CD14-positive monocyte (primary cell): ENCODE data around the gene FNDC3B. TPM values are rescaled to one million over a fixed set of nuclear protein-coding genes. Genes with fewer than 3 reads are reported as not detected.
A peak's percentile ranks its signal among the peaks of the same experiment; 100 is the strongest.

Experiments
- DNase-seq, 3 donors: peaks; one replicate each; pipeline ENCODE4 v3.0.0-alpha.2; 2011 to 2022
- H2AFZ ChIP-seq: 2 replicates; pipeline ENCODE4 v1.6.0; 2012; ENCODE audit warnings: mild to moderate bottlenecking, low read depth, low read length, inconsistent platforms; ENCODE audit not compliant: insufficient read depth, poor library complexity, severe bottlenecking
- H3K27ac ChIP-seq, 2 donors: 1 replicate in 1 of 2; 2 replicates in 1 of 2; pipeline ENCODE4 v1.5.1; 2012 to 2013; ENCODE audit warnings: low read length in 2 of 2, control low read depth in 1 of 2, inconsistent platforms in 1 of 2, low read depth in 1 of 2, mild to moderate bottlenecking in 1 of 2
- H3K27me3 ChIP-seq, 2 donors: one replicate each; pipeline versions ENCODE4 v1.6.0 to v1.6.1; 2011 to 2013; ENCODE audit warnings: low read length in 2 of 2; ENCODE audit not compliant: control insufficient read depth in 2 of 2, insufficient read depth in 2 of 2
- H3K36me3 ChIP-seq, 2 donors: replicated peaks in 1 of 2; 1 replicate in 1 of 2; 2 replicates in 1 of 2; pipeline versions ENCODE4 v1.5.1 to v1.6.1; 2012 to 2013; ENCODE audit warnings: low read length in 2 of 2, control low read depth in 1 of 2, inconsistent platforms in 1 of 2, mild to moderate bottlenecking in 1 of 2; ENCODE audit not compliant: insufficient read depth in 2 of 2, control insufficient read depth in 1 of 2
- H3K4me1 ChIP-seq, 2 donors: 1 replicate in 1 of 2; 2 replicates in 1 of 2; pipeline versions ENCODE4 v1.5.1 to v1.6.1; 2012 to 2013; ENCODE audit warnings: low read length in 2 of 2, control low read depth in 1 of 2, inconsistent platforms in 1 of 2, mild to moderate bottlenecking in 1 of 2, moderate library complexity in 1 of 2; ENCODE audit not compliant: insufficient read depth in 2 of 2, control insufficient read depth in 1 of 2
- H3K4me2 ChIP-seq: replicated peaks from 2 replicates; pipeline ENCODE3; 2012; ENCODE audit warnings: low read length, moderate library complexity, mild to moderate bottlenecking; ENCODE audit not compliant: poor library complexity, severe bottlenecking; ENCODE audit errors: extremely low read depth
- H3K4me3 ChIP-seq, 3 experiments: fragments of 200-600 bp in 1 of 3; sonication (generic) in 1 of 3; replicated peaks in 1 of 3; 1 replicate in 2 of 3; 2 replicates in 1 of 3; pipeline ENCODE4 v1.5.1; 2011 to 2013; ENCODE audit warnings: low read length in 3 of 3, mild to moderate bottlenecking in 3 of 3, control low read depth in 2 of 3, low read depth in 2 of 3, inconsistent platforms in 1 of 3, moderate library complexity in 1 of 3
- H3K79me2 ChIP-seq: 2 replicates; pipeline ENCODE4 v1.6.0; 2012; ENCODE audit warnings: mild to moderate bottlenecking, control low read depth, inconsistent platforms, low read length, moderate library complexity; ENCODE audit not compliant: insufficient read depth
- H3K9ac ChIP-seq: 2 replicates; pipeline ENCODE4 v1.6.0; 2017; ENCODE audit warnings: low read length, mild to moderate bottlenecking; ENCODE audit not compliant: insufficient read depth, poor library complexity, severe bottlenecking
- H3K9me3 ChIP-seq, 2 donors: replicated peaks in 1 of 2; 1 replicate in 1 of 2; 2 replicates in 1 of 2; pipeline versions ENCODE4 v1.5.1 to v1.6.1; 2012 to 2013; ENCODE audit warnings: low read length in 2 of 2, control low read depth in 1 of 2; ENCODE audit not compliant: control insufficient read depth in 1 of 2, insufficient read depth in 1 of 2
- H4K20me1 ChIP-seq: 2 replicates; pipeline ENCODE4 v1.6.0; 2012; ENCODE audit warnings: mild to moderate bottlenecking, low read length, control low read depth, moderate library complexity; ENCODE audit not compliant: insufficient read depth
- H3K27ac Mint-ChIP-seq, 7 donors: one replicate each; pipeline ENCODE4 v1.8.0; 2020; ENCODE audit warnings: mild to moderate bottlenecking in 7 of 7, mixed read lengths in 7 of 7, moderate library complexity in 6 of 7, inconsistent platforms in 2 of 7
- H3K27me3 Mint-ChIP-seq, 3 donors: one replicate each; pipeline ENCODE4 v1.8.0; 2021 to 2022; ENCODE audit warnings: low read depth in 3 of 3, mild to moderate bottlenecking in 3 of 3, mixed read lengths in 3 of 3, moderate library complexity in 3 of 3, inconsistent platforms in 1 of 3
- H3K36me3 Mint-ChIP-seq, 2 donors: one replicate each; pipeline ENCODE4 v1.8.0; 2020; ENCODE audit warnings: mixed read lengths in 2 of 2, inconsistent platforms in 1 of 2, mild to moderate bottlenecking in 1 of 2
- H3K4me1 Mint-ChIP-seq: one replicate; pipeline ENCODE4 v1.8.0; 2020; ENCODE audit warnings: mild to moderate bottlenecking, mixed read lengths
- H3K4me3 Mint-ChIP-seq, 2 donors: one replicate each; pipeline ENCODE4 v1.8.0; 2020; ENCODE audit warnings: mild to moderate bottlenecking in 2 of 2, mixed read lengths in 2 of 2, moderate library complexity in 1 of 2
- H3K9me3 Mint-ChIP-seq, 7 donors: one replicate each; pipeline ENCODE4 v1.8.0; 2020 to 2022; ENCODE audit warnings: mixed read lengths in 7 of 7, mild to moderate bottlenecking in 6 of 7, moderate library complexity in 6 of 7, inconsistent platforms in 2 of 7
- WGBS: methylation state at CpG from one replicate; pipeline ENCODE4 v1.1.5; 2013; ENCODE audit warnings: missing lambda C conversion rate; ENCODE audit not compliant: insufficient coverage; 5-methylcytosine and 5-hydroxymethylcytosine counted together
- intact Hi-C, 2 donors: fragments of 100-400 bp; cut with micrococcal nuclease; formaldehyde crosslinking; loops; one replicate each; pipeline versions ENCODE4 v1.15.0 to v1.15.1; 2023
- polyA plus RNA-seq, 3 donors: library from polyadenylated mRNA; depleted of rRNA in 1 of 3; unstranded in 2 of 3; stranded (reverse) in 1 of 3; fragments of 300-500 nt in 2 of 3; fragments of >200 nt in 1 of 3; fragmentation: Illumina TruSeq in 2 of 3; gene quantifications; 1 replicate in 2 of 3; 2 replicates in 1 of 3; pipeline ENCODE4 v1.2.3, GENCODE V29; 2012 to 2021
- TF ChIP-seq, protein P1 (sequence below): fragments of 200-600 bp; IDR thresholded peaks from one replicate; pipeline ENCODE4 v1.8.0; 2022; ENCODE audit warnings: antibody characterized with exemption, mild to moderate bottlenecking

Gene FNDC3B
- polyA plus RNA-seq, 3 donors = 19.6 to 36.1 (median 25.7) TPM

GRCh38 chr3:172307141-172307560 is 267.8 kb downstream of the FNDC3B start:
- no peaks in the 10 kb centered on the region for H3K79me2 ChIP-seq
- Mint-ChIP-seq H3K9me3 (no peaks in the 10 kb centered on the region), H3K36me3 (peaks cover 82 to 95% of the 10 kb centered on the region in 2 donors), H3K4me3 (no peak overlapping the region), H3K27ac (peak overlapping the region in 3 of 7 donors; percentile 7 to 89 (median 38)), H3K4me1 (no peaks in the 10 kb centered on the region), H3K27me3 (no peaks in the 10 kb centered on the region)
- no peaks in the 10 kb centered on the region for H3K9me3 ChIP-seq
- TF ChIP-seq, protein P1, sequence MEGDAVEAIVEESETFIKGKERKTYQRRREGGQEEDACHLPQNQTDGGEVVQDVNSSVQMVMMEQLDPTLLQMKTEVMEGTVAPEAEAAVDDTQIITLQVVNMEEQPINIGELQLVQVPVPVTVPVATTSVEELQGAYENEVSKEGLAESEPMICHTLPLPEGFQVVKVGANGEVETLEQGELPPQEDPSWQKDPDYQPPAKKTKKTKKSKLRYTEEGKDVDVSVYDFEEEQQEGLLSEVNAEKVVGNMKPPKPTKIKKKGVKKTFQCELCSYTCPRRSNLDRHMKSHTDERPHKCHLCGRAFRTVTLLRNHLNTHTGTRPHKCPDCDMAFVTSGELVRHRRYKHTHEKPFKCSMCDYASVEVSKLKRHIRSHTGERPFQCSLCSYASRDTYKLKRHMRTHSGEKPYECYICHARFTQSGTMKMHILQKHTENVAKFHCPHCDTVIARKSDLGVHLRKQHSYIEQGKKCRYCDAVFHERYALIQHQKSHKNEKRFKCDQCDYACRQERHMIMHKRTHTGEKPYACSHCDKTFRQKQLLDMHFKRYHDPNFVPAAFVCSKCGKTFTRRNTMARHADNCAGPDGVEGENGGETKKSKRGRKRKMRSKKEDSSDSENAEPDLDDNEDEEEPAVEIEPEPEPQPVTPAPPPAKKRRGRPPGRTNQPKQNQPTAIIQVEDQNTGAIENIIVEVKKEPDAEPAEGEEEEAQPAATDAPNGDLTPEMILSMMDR = no peak
- no peak overlapping the region for H3K4me2 ChIP-seq
- no peak overlapping the region for H3K4me3 ChIP-seq
- DNase-seq = no peak
- intact Hi-C loops = no loop called here
- H3K27me3 ChIP-seq = no peaks in the 10 kb centered on the region
- 100% methylated on average over 1 of the region's 5 CpGs for whole genome bisulfite sequencing
- peak overlapping the region in 1 of 2 donors; percentile 12 for H3K27ac ChIP-seq
- no peak overlapping the region for H3K9ac ChIP-seq
- no peaks in the 10 kb centered on the region for H3K4me1 ChIP-seq
- H2AFZ ChIP-seq = no peak overlapping the region
- no peaks in the 10 kb centered on the region for H4K20me1 ChIP-seq
- H3K36me3 ChIP-seq = peaks cover 78 to 98% of the 10 kb centered on the region in 2 donors

- Histone ChIP-seq H3K9me3 (no peaks in the 10 kb centered on the region), H3K27me3 (no peaks in the 10 kb centered on the region), H2AFZ (no peak overlapping the region), H3K4me3 (no peak overlapping the region), H3K79me2 (no peaks in the 10 kb centered on the region), H3K9ac (no peak overlapping the region), H4K20me1 (no peaks in the 10 kb centered on the region), H3K36me3 (peaks cover 87 to 99% of the 10 kb centered on the region in 2 donors), H3K4me1 (no peaks in the 10 kb centered on the region), H3K27ac (peak overlapping the region in 1 of 2 donors; percentile 58), H3K4me2 (no peak overlapping the region)
- Mint-ChIP-seq H3K36me3 (peaks cover 88 to 100% of the 10 kb centered on the region in 2 donors), H3K27ac (peak overlapping the region in 1 of 7 donors; percentile 4), H3K27me3 (no peaks in the 10 kb centered on the region), H3K4me1 (no peaks in the 10 kb centered on the region), H3K4me3 (no peak overlapping the region), H3K9me3 (no peaks in the 10 kb centered on the region)
- TF ChIP-seq, protein P1 = no peak
- no peak for DNase-seq
- no CpG with 5 or more reads among the region's 3 CpGs for WGBS
- intact Hi-C loops = no loop called here
Measured at GRCh38 chr3:172309059-172309458, 269.7 kb downstream of the FNDC3B start.
